ENCODE results near the gene HMG20A.

GRCh38 chr15:77507911-77508310 is 87.2 kb downstream of the HMG20A start:
- TF ChIP-seq HNRNPL (IDR thresholded peaks at IDR 0.05; ENCODE audit: low read depth, low read length): no peak
- TF ChIP-seq ZBTB43 (CRISPR knock-in tag; IDR thresholded peaks at IDR 0.05): no peak
- no peak for TF ChIP-seq FOXM1 (IDR thresholded peaks at IDR 0.05; ENCODE audit: low read depth)
- TF ChIP-seq FOXM1 (CRISPR knock-in tag; IDR thresholded peaks at IDR 0.05; ENCODE audit: low read depth): no peak
- TF ChIP-seq EHMT2 (IDR thresholded peaks at IDR 0.05): no peak
- TF ChIP-seq POLR2A (conservative IDR thresholded peaks at IDR 0.05): no peak
- TF ChIP-seq ZFX (CRISPR knock-in tag; IDR thresholded peaks at IDR 0.05): no peak
- no peak for TF ChIP-seq MAX (CRISPR knock-in tag; IDR thresholded peaks at IDR 0.05)
- no peak for TF ChIP-seq TEAD2 (tag; IDR thresholded peaks at IDR 0.05)
- no peak for TF ChIP-seq FOXK1 (CRISPR knock-in tag; IDR thresholded peaks at IDR 0.05; ENCODE audit: borderline replicate concordance)
- no peak for TF ChIP-seq ZBTB7A (IDR thresholded peaks at IDR 0.05; ENCODE audit: borderline replicate concordance, control insufficient read depth, low read depth, low read length)
